OCI-LY3 (cell line): Measurements from ENCODE around the gene IGFBPL1.

Source experiments
- H2AFZ ChIP-seq: fragments of 200-600, 300-600 bp; shearing (Covaris generic); 2 replicates; pipeline ENCODE4 v1.6.0; 2014; ENCODE audit warnings: antibody characterized with exemption, low read depth, low read length
- H3K27ac ChIP-seq: fragments of 200-600, 300-600 bp; sonication (generic); 2 replicates; pipeline ENCODE4 v1.5.1; 2014; ENCODE audit warnings: mild to moderate bottlenecking, low read length, moderate library complexity, mixed read lengths
- H3K27me3 ChIP-seq: fragments of 200-600, 300-600 bp; sonication (generic); 2 replicates; pipeline ENCODE4 v1.6.1; 2014; ENCODE audit warnings: low read depth, low read length, mixed read lengths
- H3K36me3 ChIP-seq: fragments of 200-600, 300-600 bp; sonication (generic); replicated peaks from 2 replicates; pipeline ENCODE3; 2014; ENCODE audit warnings: low read depth, low read length, mixed read lengths
- H3K4me1 ChIP-seq: fragments of 300-600, 200-600 bp; sonication (generic); 2 replicates; pipeline ENCODE4 v1.6.1; 2014; ENCODE audit warnings: low read length, mixed read lengths
- H3K4me2 ChIP-seq: fragments of 200-600, 300-600 bp; sonication (generic); 2 replicates; pipeline ENCODE4 v1.6.1; 2014; ENCODE audit warnings: low read length, mixed read lengths
- H3K4me3 ChIP-seq: fragments of 300-600, 200-600 bp; sonication (generic); 2 replicates; pipeline ENCODE4 v1.5.1; 2014; ENCODE audit warnings: antibody characterized with exemption, mild to moderate bottlenecking, low read length, moderate library complexity
- H3K79me2 ChIP-seq: fragments of 300-600, 200-600 bp; shearing (Covaris generic); 2 replicates; pipeline ENCODE4 v1.6.1; 2014; ENCODE audit warnings: mild to moderate bottlenecking, low read length, mixed read lengths
- H3K9ac ChIP-seq: fragments of 300-600, 200-600 bp; shearing (Covaris generic); 2 replicates; pipeline ENCODE4 v1.6.0; 2014; ENCODE audit warnings: mild to moderate bottlenecking, low read length, moderate library complexity
- H3K9me3 ChIP-seq: fragments of 200-600, 300-600 bp; shearing (Covaris generic); 2 replicates; pipeline ENCODE4 v1.6.1; 2014; ENCODE audit warnings: low read length, mixed read lengths; ENCODE audit not compliant: insufficient read depth
- H4K20me1 ChIP-seq: fragments of 200-600, 300-600 bp; sonication (generic); 2 replicates; pipeline ENCODE4 v1.6.1; 2016; ENCODE audit warnings: low read length, mixed read lengths; ENCODE audit not compliant: insufficient read depth
- CTCF ChIP-seq: fragments of 200-600, 300-600 bp; sonication (generic); IDR thresholded peaks from 2 replicates; pipeline ENCODE4 v1.5.1; 2014; ENCODE audit warnings: antibody characterized with exemption, low read length, low read depth
- EZH2phosphoT487 ChIP-seq: fragments of 200-600 bp; shearing (Covaris generic); IDR thresholded peaks from 2 replicates; pipeline ENCODE4 v1.6.1; 2018; ENCODE audit warnings: antibody characterized with exemption, mixed run types, low read depth

Gene IGFBPL1

GRCh38 chr9:38417003-38417945 lies 7.0 kb downstream of the IGFBPL1 start:
- no peak overlapping the region for H3K9ac ChIP-seq
- H3K36me3 ChIP-seq = no peaks in the 10 kb centered on the region
- H3K27ac ChIP-seq = no peak overlapping the region
- no peaks in the 10 kb centered on the region for H3K9me3 ChIP-seq
- peaks cover 16% of the 10 kb centered on the region for H3K4me1 ChIP-seq
- no peak overlapping the region for H2AFZ ChIP-seq
- H3K4me3 ChIP-seq = no peak overlapping the region
- TF ChIP-seq CTCF (peak; percentile 69), EZH2phosphoT487 (no peak)
- no peaks in the 10 kb centered on the region for H3K79me2 ChIP-seq
- no peak overlapping the region for H3K4me2 ChIP-seq
- no peaks in the 10 kb centered on the region for H4K20me1 ChIP-seq
- H3K27me3 ChIP-seq = peaks cover 9% of the 10 kb centered on the region; the same call in 1 of the 2 replicates

GRCh38 chr9:38416461-38416860 lies 7.8 kb downstream of the IGFBPL1 start:
- H3K4me1 ChIP-seq = peaks cover 16% of the 10 kb centered on the region
- no peak overlapping the region for H3K9ac ChIP-seq
- no peak overlapping the region for H2AFZ ChIP-seq
- H3K4me2 ChIP-seq = no peak overlapping the region
- H3K9me3 ChIP-seq = no peaks in the 10 kb centered on the region
- H3K27ac ChIP-seq = no peak overlapping the region
- no peaks in the 10 kb centered on the region for H3K79me2 ChIP-seq
- H4K20me1 ChIP-seq = no peaks in the 10 kb centered on the region
- H3K36me3 ChIP-seq = no peaks in the 10 kb centered on the region
- TF ChIP-seq EZH2phosphoT487 (no peak), CTCF (no peak)
- H3K4me3 ChIP-seq = no peak overlapping the region
- peaks cover 9% of the 10 kb centered on the region; the same call in 1 of the 2 replicates for H3K27me3 ChIP-seq

GRCh38 chr9:38415856-38416255 lies 8.4 kb downstream of the IGFBPL1 start:
- Histone ChIP-seq H3K4me3 (no peak overlapping the region), H3K27me3 (peaks cover 9% of the 10 kb centered on the region; the same call in 1 of the 2 replicates)
- TF ChIP-seq CTCF (no peak), EZH2phosphoT487 (no peak)

GRCh38 chr9:38414040-38414723 lies 10.1 kb downstream of the IGFBPL1 start:
- Histone ChIP-seq H2AFZ (peak overlapping the region; percentile 31; the same call in 1 of the 2 replicates), H3K9me3 (no peaks in the 10 kb centered on the region), H3K4me2 (peak overlapping the region; percentile 88; the same call in 1 of the 2 replicates), H3K4me1 (peaks cover 19% of the 10 kb centered on the region), H3K27me3 (peaks cover 9% of the 10 kb centered on the region; the same call in 1 of the 2 replicates), H3K27ac (no peak overlapping the region), H3K9ac (no peak overlapping the region), H4K20me1 (no peaks in the 10 kb centered on the region), H3K36me3 (no peaks in the 10 kb centered on the region), H3K4me3 (no peak overlapping the region), H3K79me2 (no peaks in the 10 kb centered on the region)
- TF ChIP-seq EZH2phosphoT487 (no peak), CTCF (no peak)

More at GRCh38 chr9:38415856-38416255, 8.4 kb downstream of the IGFBPL1 start:
- H2AFZ ChIP-seq = no peak overlapping the region
- H3K9ac ChIP-seq = no peak overlapping the region
- no peaks in the 10 kb centered on the region for H3K79me2 ChIP-seq
- no peak overlapping the region for H3K4me2 ChIP-seq
- no peak overlapping the region for H3K27ac ChIP-seq
- H4K20me1 ChIP-seq = no peaks in the 10 kb centered on the region
- no peaks in the 10 kb centered on the region for H3K9me3 ChIP-seq
- peaks cover 19% of the 10 kb centered on the region for H3K4me1 ChIP-seq
- no peaks in the 10 kb centered on the region for H3K36me3 ChIP-seq
